ENCODE results near the gene SORCS1. TPM values are rescaled to one million over a fixed set of nuclear protein-coding genes. Genes with fewer than 3 reads are reported as not detected.

SORCS1 gene
- total and polyA plus RNA-seq, 2 donors from 2014 or later, result 0.76 to 2.4 TPM

- TF ChIP-seq, protein P1, sequence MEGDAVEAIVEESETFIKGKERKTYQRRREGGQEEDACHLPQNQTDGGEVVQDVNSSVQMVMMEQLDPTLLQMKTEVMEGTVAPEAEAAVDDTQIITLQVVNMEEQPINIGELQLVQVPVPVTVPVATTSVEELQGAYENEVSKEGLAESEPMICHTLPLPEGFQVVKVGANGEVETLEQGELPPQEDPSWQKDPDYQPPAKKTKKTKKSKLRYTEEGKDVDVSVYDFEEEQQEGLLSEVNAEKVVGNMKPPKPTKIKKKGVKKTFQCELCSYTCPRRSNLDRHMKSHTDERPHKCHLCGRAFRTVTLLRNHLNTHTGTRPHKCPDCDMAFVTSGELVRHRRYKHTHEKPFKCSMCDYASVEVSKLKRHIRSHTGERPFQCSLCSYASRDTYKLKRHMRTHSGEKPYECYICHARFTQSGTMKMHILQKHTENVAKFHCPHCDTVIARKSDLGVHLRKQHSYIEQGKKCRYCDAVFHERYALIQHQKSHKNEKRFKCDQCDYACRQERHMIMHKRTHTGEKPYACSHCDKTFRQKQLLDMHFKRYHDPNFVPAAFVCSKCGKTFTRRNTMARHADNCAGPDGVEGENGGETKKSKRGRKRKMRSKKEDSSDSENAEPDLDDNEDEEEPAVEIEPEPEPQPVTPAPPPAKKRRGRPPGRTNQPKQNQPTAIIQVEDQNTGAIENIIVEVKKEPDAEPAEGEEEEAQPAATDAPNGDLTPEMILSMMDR (IDR thresholded peaks at IDR 0.05; ENCODE audit: borderline replicate concordance, extremely low read depth, insufficient read depth), result no peak
- Histone ChIP-seq H3K4me3 (ENCODE audit: low read length in 3 of 3) (no peak overlapping the region), H3K9ac (ENCODE audit: low read length in 3 of 3) (no peak overlapping the region), H3K36me3 (ENCODE audit: control insufficient read depth in 2 of 3, insufficient read depth in 3 of 3, low read length in 3 of 3) (no peaks in the 10 kb centered on the region), H3K9me3 (ENCODE audit: control insufficient read depth in 2 of 3, insufficient read depth in 1 of 3, low read length in 3 of 3) (no peaks in the 10 kb centered on the region), H3K4me1 (ENCODE audit: control insufficient read depth in 2 of 3, insufficient read depth in 2 of 3, low read depth in 1 of 3, low read length in 3 of 3) (peaks cover 0 to 3% (median 0%) of the 10 kb centered on the region in 3 donors), H3K27me3 (ENCODE audit: control insufficient read depth, insufficient read depth, low read length) (no peaks in the 10 kb centered on the region), H3K27ac (ENCODE audit: low read depth in 2 of 2, low read length in 2 of 2) (no peak overlapping the region)
- FAIRE-seq (peak; percentile 25), DNase-seq (no peak)
- intact Hi-C loops (cut with DNase I), result no loop called here
Measured at GRCh38 chr10:106741006-106741530, 423.4 kb downstream of the SORCS1 start.

GRCh38 chr10:106740071-106740470, 424.4 kb downstream of the SORCS1 start:
- Histone ChIP-seq H3K27me3 (ENCODE audit: control insufficient read depth, insufficient read depth, low read length) (no peaks in the 10 kb centered on the region), H3K4me1 (ENCODE audit: control insufficient read depth in 2 of 3, insufficient read depth in 2 of 3, low read depth in 1 of 3, low read length in 3 of 3) (peaks cover 0 to 3% (median 0%) of the 10 kb centered on the region in 3 donors), H3K9me3 (ENCODE audit: control insufficient read depth in 2 of 3, insufficient read depth in 1 of 3, low read length in 3 of 3) (no peaks in the 10 kb centered on the region), H3K9ac (ENCODE audit: low read length in 3 of 3) (no peak overlapping the region), H3K36me3 (ENCODE audit: control insufficient read depth in 2 of 3, insufficient read depth in 3 of 3, low read length in 3 of 3) (no peaks in the 10 kb centered on the region), H3K27ac (ENCODE audit: low read depth in 2 of 2, low read length in 2 of 2) (no peak overlapping the region), H3K4me3 (ENCODE audit: low read length in 3 of 3) (no peak overlapping the region)
- no peak for FAIRE-seq
- TF ChIP-seq, protein P1 (IDR thresholded peaks at IDR 0.05; ENCODE audit: borderline replicate concordance, extremely low read depth, insufficient read depth), result no peak
- no peak for DNase-seq
- intact Hi-C loops (cut with DNase I), result no loop called here

DNA sequence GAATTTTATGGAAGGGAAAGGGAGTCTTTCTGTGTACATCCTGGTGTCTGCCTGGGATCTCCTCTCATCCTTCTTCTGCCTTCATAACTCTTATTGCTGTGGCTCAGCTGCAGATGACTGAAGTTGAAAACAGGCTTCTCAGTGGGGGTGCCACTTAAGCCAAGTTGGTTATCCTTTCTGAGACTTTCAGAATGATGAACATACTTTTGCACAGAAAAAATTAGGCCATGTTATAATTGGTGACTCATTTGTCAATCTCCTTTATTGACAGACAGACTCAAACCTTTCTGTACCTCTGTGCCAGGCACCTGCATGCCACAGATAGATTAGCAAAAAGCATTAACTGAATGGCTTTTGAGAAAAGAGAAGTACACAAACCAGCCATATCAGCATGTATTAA, 430.3 kb downstream of the SORCS1 start:
- H3K9me3 ChIP-seq (ENCODE audit: control insufficient read depth in 2 of 3, insufficient read depth in 1 of 3, low read length in 3 of 3), result no peaks in the 10 kb centered on the region
- intact Hi-C loops (cut with DNase I), result no loop called here
- TF ChIP-seq, protein P1 (IDR thresholded peaks at IDR 0.05; ENCODE audit: borderline replicate concordance, extremely low read depth, insufficient read depth), result no peak
- no peaks in the 10 kb centered on the region for H3K36me3 ChIP-seq (ENCODE audit: control insufficient read depth in 2 of 3, insufficient read depth in 3 of 3, low read length in 3 of 3)
- H3K4me3 ChIP-seq (ENCODE audit: low read length in 3 of 3), result no peak overlapping the region
- no peak overlapping the region for H3K9ac ChIP-seq (ENCODE audit: low read length in 3 of 3)
- FAIRE-seq, result no peak
- H3K27me3 ChIP-seq (ENCODE audit: control insufficient read depth, insufficient read depth, low read length), result no peaks in the 10 kb centered on the region
- no peak for DNase-seq
- H3K27ac ChIP-seq (ENCODE audit: low read depth in 2 of 2, low read length in 2 of 2), result no peak overlapping the region
- H3K4me1 ChIP-seq (ENCODE audit: control insufficient read depth in 2 of 3, insufficient read depth in 2 of 3, low read depth in 1 of 3, low read length in 3 of 3), result no peaks in the 10 kb centered on the region

- intact Hi-C loops (cut with DNase I), result no loop called here
- no peak overlapping the region for H3K4me3 ChIP-seq (ENCODE audit: low read length in 3 of 3)
- no peaks in the 10 kb centered on the region for H3K36me3 ChIP-seq (ENCODE audit: control insufficient read depth in 2 of 3, insufficient read depth in 3 of 3, low read length in 3 of 3)
- no peaks in the 10 kb centered on the region for H3K9me3 ChIP-seq (ENCODE audit: control insufficient read depth in 2 of 3, insufficient read depth in 1 of 3, low read length in 3 of 3)
- DNase-seq (no peak), FAIRE-seq (no peak)
- H3K27me3 ChIP-seq (ENCODE audit: control insufficient read depth, insufficient read depth, low read length), result no peaks in the 10 kb centered on the region
- TF ChIP-seq, protein P1 (IDR thresholded peaks at IDR 0.05; ENCODE audit: borderline replicate concordance, extremely low read depth, insufficient read depth), result no peak
- H3K9ac ChIP-seq (ENCODE audit: low read length in 3 of 3), result no peak overlapping the region
- H3K4me1 ChIP-seq (ENCODE audit: control insufficient read depth in 2 of 3, insufficient read depth in 2 of 3, low read depth in 1 of 3, low read length in 3 of 3), result no peaks in the 10 kb centered on the region
- H3K27ac ChIP-seq (ENCODE audit: low read depth in 2 of 2, low read length in 2 of 2), result no peak overlapping the region
Measured at GRCh38 chr10:106728232-106728631, 436.3 kb downstream of the SORCS1 start.
